Stimulated activated naive CD8-positive, alpha-beta T cell treated with anti-CD3 and anti-CD28 coated beads, Interleukin-15, Interleukin-2, amounts not matched to agents 100 U/mL and 50 U/mL, for 24 hours (primary cell): ENCODE data around the gene MYBBP1A.

Source experiments
- ATAC-seq: fragments of 150-1000 bp; cut with Tn5 transposase; one replicate; pipeline ENCODE4 v1.10.0; 2021
- DNase-seq: peaks from one replicate; pipeline ENCODE4 v3.0.0; 2021

Gene MYBBP1A

DNA sequence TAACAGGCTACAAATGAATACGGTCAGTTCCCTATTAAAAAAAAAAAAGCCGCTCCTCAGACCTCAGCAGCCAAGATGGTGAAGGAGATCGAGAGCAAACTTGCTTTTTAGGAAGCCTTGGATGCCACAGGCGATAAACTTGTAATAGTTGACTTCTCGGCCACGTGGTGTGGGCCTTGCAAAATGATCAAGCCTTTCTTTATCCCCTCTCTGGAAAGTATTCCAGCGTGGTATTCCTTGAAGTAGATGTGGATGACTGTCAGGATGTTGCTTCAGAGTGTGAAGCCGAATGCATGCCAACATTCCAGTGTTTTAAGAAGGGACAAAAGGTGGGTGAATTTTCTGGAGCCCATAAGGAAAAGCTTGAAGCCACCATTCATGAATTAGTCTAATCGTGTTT is 16.9 kb upstream of the MYBBP1A start:
- DNase-seq (no peak), ATAC-seq (no peak)

- no peak for ATAC-seq
- no peak for DNase-seq
Observed at GRCh38 chr17:4569591-4569990, 14.4 kb upstream of the MYBBP1A start.

- ATAC-seq = peak; percentile 57
- peak; percentile 68 for DNase-seq
Observed at GRCh38 chr17:4566785-4567184, 11.6 kb upstream of the MYBBP1A start.

DNA sequence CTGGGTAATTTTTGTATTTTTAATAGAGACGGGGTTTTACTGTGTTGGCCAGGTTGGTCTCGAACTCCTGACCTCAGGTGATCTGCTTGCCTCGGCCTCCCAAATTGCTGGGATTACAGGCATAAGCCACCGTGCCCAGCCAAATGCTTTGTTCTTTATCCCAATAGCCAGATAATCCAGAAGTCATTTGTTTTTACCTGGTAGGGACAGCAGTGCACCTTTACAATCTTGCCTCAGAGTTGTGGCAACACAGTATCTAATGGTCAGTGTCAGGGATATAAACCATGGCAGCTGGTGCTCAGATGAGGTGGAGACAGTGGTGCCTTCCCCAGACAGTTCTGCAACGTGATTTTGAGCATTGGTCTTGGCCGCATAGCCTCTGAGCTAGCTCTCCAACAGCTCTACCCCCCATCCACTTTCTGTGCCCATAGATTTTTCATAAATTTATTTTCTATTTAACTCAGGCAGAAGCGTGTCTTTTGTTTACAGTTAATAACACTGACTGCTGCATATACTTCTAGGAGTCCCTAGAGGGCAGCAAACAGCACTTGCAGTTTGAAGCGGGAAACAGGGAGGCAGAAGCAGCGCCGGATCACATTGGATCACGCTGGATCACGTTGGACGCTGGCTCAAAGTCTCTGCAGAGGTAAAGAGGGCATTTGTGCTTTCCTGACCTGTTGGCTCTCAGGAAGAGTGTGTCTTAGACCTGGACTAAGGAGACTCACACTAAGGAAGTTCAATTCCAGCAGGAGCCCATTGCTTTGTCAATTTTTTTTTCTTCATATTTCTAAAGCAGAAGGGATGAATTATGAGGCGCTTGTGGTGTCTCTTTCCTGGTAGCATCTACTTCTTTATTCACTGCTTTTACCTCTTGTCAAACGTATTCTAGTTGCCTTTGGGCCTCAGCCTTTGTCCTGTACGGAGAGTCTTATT is 10.3 kb upstream of the MYBBP1A start:
- DNase-seq = peak; percentile 61
- peak; percentile 70 for ATAC-seq

GRCh38 chr17:4562015-4562969 is 7.1 kb upstream of the MYBBP1A start:
- no peak for ATAC-seq
- DNase-seq = no peak

DNA sequence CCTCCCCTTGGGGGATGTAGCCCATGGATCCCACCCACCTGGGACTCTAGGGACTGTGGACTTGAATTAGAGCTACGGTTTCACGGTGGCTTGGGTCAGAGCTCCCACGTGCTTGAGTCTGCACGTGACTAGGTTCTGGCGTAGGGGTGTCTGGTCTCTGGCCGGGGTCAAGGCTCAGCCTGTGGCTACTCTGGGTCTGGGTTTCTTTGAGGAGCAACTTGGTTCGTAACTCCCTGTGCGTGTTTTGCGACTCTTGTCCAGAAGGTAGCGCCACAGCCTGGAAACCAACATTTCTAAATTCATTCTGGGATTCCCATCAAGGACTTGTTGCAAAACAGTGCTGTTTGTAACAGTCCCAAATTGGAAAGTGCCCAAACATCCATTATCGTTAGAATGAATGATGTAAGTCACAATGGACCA is 5.7 kb upstream of the MYBBP1A start:
- DNase-seq (no peak), ATAC-seq (no peak)

DNA sequence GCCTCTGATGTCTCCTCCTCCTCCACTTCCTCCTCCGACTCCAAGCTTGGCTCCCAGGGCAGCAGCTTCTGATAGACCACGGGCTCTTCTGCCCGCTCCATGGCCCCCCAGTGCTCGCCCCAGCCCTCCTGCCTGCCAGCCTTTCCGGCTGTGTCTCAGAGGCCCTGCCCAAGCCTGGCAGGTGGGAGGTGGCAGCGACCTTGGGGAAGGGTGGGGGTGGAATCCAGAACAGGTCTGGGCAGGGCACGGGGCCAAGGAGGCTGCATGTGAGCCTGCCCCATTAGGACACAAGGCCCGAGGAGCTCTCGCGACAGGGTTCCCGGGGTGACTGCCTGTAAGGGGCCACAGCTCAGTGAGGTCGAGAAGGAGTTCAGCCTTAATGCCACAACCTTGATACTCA is 5.2 kb upstream of the MYBBP1A start, which contains the start of gene GGT6:
TSS of gene GGT6 (minus strand) at position 157 of the 400 bp plus-strand sequence. CDS start at position 101, 56 bp downstream.
- no peak for ATAC-seq
- no peak for DNase-seq

GRCh38 chr17:4559966-4560365 is 4.8 kb upstream of the MYBBP1A start:
- DNase-seq = no peak

GRCh38 chr17:4559139-4559791 is 4.1 kb upstream of the MYBBP1A start:
- ATAC-seq (no peak), DNase-seq (no peak)

More at GRCh38 chr17:4559966-4560365, 4.8 kb upstream of the MYBBP1A start:
- no peak for ATAC-seq

GRCh38 chr17:4558347-4558971 is 3.3 kb upstream of the MYBBP1A start:
- ATAC-seq = no peak
- no peak for DNase-seq

- DNase-seq = no peak
- ATAC-seq = no peak
Observed at GRCh38 chr17:4557626-4558346, 2.6 kb upstream of the MYBBP1A start.

- no peak for ATAC-seq
- DNase-seq = no peak
Observed at GRCh38 chr17:4556996-4557395, 1.8 kb upstream of the MYBBP1A start.

GRCh38 chr17:4555873-4556759 is 932 bp upstream of the MYBBP1A start:
- ATAC-seq (no peak), DNase-seq (no peak)

GRCh38 chr17:4554441-4554996 is 665 bp downstream of the MYBBP1A start:
- DNase-seq = peak; percentile 24
- no peak for ATAC-seq

GRCh38 chr17:4553669-4554068 is 1.5 kb downstream of the MYBBP1A start:
- DNase-seq = no peak
- no peak for ATAC-seq

GRCh38 chr17:4551796-4552525 is 3.2 kb downstream of the MYBBP1A start:
- DNase-seq (no peak), ATAC-seq (no peak)

DNA sequence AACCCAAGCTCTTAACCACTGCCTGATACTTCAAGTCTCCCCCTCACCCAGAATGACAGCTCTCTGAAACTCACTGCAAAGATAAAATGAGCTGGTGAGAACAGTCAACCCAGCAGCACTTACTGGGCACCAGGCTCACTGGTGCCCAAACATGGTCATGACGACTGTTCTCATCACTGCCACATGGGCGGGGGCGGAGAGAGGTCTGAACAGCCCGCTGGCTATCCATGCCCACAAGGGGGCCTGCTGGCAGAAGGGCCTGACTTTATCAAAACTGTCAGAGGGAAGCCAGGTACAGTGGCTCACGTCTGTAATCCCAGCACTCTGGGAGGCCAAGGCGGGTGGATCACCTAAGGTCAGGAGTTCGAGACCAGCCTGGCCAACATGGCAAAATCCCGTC is 4.0 kb downstream of the MYBBP1A start:
- ATAC-seq = no peak
- peak; percentile 32 for DNase-seq

DNA sequence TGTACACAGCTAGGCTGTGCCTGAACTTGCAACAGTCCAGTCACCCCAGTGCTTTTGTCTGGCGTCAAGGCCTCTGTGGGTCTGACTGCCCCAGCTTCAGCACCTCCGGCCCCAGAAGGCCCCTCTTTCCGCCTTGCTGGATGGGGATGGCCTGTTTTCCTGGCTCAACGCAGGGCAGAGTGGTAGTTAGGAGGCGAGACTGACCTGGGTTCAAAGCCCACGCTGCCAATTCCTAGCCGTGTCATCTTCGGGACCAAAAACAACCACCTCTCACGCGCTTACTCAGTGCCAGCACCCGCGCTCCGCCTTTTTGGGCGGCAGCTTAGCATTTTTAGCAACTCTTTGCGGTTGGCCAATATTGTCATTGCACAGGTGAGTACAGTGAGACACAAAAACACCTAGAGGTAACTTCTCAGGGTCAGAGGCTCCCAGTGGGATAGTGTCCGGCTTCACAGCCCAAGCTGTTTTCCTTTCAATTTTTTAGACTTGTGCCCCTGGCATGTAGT is 4.6 kb downstream of the MYBBP1A start:
- no peak for ATAC-seq
- peak; percentile 2 for DNase-seq
